ENCODE measurements around the gene TMEM50B.

GRCh38 chr21:33495743-33496142 is 16.0 kb upstream of the TMEM50B start:
- no peak for TF ChIP-seq CTCF (IDR thresholded peaks at IDR 0.05)
- TF ChIP-seq POLR2AphosphoS5 (IDR thresholded peaks at IDR 0.05): no peak
- no peak for TF ChIP-seq POLR2A (IDR thresholded peaks at IDR 0.05)
- no peak for TF ChIP-seq EP300 (IDR thresholded peaks at IDR 0.05)

All from stomach (tissue), 4 donors.